ENCODE measurements around the gene C2CD2. TPM values are rescaled to one million over a fixed set of nuclear protein-coding genes. Genes with fewer than 3 reads are reported as not detected.

The C2CD2 gene
- total RNA-seq, 1 donor from 2014 or later = 34.3 TPM

GRCh38 chr21:41933313-41934079 is 20.3 kb downstream of the C2CD2 start:
- TF ChIP-seq CTCF (IDR thresholded peaks at IDR 0.05; ENCODE audit: unreplicated experiment) = no peak
- H3K4me3 Mint-ChIP-seq (ENCODE audit: unreplicated experiment) = no peak overlapping the region
- H3K4me1 Mint-ChIP-seq (ENCODE audit: unreplicated experiment) = peaks cover 5% of the 10 kb centered on the region
- H3K27ac Mint-ChIP-seq (ENCODE audit: unreplicated experiment) = no peak overlapping the region
- DNase-seq (ENCODE audit: low spot score) = no peak
- peaks cover 4% of the 10 kb centered on the region for H3K36me3 Mint-ChIP-seq (ENCODE audit: low read depth, unreplicated experiment)
- no peaks in the 10 kb centered on the region for H3K9me3 Mint-ChIP-seq (ENCODE audit: unreplicated experiment)
- H3K27me3 Mint-ChIP-seq (ENCODE audit: unreplicated experiment) = peaks cover 2% of the 10 kb centered on the region

DNA sequence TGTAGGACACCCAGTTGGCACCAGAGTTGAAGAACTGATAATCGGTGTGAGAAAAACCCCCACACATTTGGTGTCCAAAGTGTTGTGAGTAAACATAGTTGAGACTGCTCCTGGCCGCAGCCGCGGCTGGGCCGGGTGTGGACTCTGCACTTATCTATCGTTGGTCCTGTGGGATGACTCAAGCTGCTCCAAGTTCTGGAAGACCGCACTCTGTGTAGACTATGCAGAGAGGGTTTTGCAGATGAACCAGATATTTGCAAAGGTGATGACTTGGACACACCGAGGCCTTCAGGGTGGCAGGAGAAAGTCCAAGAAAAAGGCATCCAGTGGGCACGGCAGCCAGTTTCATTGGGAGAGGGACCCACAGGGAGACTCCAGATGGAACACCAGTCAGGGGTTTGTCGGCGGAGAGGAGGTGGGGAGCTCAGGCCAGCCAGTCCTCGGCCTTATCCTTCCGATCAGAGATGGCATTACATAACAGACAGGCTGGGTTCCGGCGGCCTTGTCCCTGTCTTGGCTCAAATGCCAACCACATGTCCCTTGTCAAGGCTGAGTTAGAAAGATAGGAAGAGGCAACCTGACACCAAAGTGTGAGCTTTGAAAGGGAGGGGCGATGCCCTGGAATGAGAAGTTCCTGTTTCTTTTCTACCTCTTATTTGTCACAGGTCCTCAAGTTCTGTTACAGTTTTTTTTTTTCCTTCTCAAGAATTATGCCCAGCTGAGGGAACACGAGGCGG is 21.1 kb downstream of the C2CD2 start:
- DNase-seq (ENCODE audit: low spot score) = no peak
- Mint-ChIP-seq H3K27ac (ENCODE audit: unreplicated experiment) (no peak overlapping the region), H3K4me1 (ENCODE audit: unreplicated experiment) (peaks cover 6% of the 10 kb centered on the region), H3K36me3 (ENCODE audit: low read depth, unreplicated experiment) (peaks cover 4% of the 10 kb centered on the region), H3K9me3 (ENCODE audit: unreplicated experiment) (no peaks in the 10 kb centered on the region), H3K27me3 (ENCODE audit: unreplicated experiment) (peaks cover 2% of the 10 kb centered on the region), H3K4me3 (ENCODE audit: unreplicated experiment) (no peak overlapping the region)
- no peak for TF ChIP-seq CTCF (IDR thresholded peaks at IDR 0.05; ENCODE audit: unreplicated experiment)

DNA sequence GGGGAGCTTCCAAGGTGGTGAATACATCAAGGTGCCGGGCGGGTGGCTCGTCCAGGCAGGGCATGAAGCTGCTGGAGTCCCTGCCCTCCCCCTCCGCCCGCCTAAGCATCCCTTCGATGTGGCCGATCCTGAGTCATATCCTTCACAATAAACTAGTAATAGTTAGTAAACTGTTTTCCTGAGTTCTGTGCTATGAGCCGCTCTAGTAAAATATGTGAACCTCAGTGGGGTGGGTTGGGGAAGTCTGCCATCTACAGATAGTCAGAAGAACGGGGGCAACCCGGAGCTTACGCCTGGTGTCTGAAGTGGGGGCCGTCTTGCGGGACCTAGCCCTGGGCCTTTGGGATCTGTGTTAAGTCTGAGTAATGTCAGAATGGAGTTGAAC is 21.6 kb downstream of the C2CD2 start:
- Mint-ChIP-seq H3K4me1 (ENCODE audit: unreplicated experiment) (peaks cover 6% of the 10 kb centered on the region), H3K36me3 (ENCODE audit: low read depth, unreplicated experiment) (peaks cover 4% of the 10 kb centered on the region), H3K4me3 (ENCODE audit: unreplicated experiment) (no peak overlapping the region), H3K9me3 (ENCODE audit: unreplicated experiment) (no peaks in the 10 kb centered on the region), H3K27ac (ENCODE audit: unreplicated experiment) (no peak overlapping the region), H3K27me3 (ENCODE audit: unreplicated experiment) (peaks cover 2% of the 10 kb centered on the region)
- TF ChIP-seq CTCF (IDR thresholded peaks at IDR 0.05; ENCODE audit: unreplicated experiment) = no peak
- no peak for DNase-seq (ENCODE audit: low spot score)

DNA sequence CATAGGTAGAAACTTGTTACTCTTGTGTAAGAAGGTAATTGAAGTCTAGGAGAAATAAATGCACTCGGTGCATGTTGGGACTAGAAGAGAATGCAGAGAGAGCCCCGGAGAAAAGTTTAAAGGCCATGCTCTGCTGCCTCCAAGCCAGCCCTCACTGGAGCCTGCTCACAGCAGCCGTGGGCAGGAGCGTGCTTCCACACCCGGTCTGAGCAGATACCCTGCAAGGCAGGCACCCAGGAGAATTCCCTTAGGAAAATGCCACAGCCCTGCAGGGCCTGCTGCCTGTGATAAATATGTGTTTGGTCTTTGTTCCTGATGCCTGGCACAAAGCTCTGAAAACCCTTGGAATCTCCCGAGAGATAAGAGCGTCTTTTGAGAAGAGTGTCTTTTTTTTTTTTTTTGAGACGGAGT is 22.8 kb downstream of the C2CD2 start:
- H3K27ac Mint-ChIP-seq (ENCODE audit: unreplicated experiment) = no peak overlapping the region

More for the DNA sequence above, 22.8 kb downstream of the C2CD2 start:
- Mint-ChIP-seq H3K9me3 (ENCODE audit: unreplicated experiment) (no peaks in the 10 kb centered on the region), H3K4me3 (ENCODE audit: unreplicated experiment) (no peak overlapping the region), H3K27me3 (ENCODE audit: unreplicated experiment) (peaks cover 2% of the 10 kb centered on the region), H3K36me3 (ENCODE audit: low read depth, unreplicated experiment) (peaks cover 4% of the 10 kb centered on the region), H3K4me1 (ENCODE audit: unreplicated experiment) (peaks cover 12% of the 10 kb centered on the region)
- no peak for DNase-seq (ENCODE audit: low spot score)
- no peak for TF ChIP-seq CTCF (IDR thresholded peaks at IDR 0.05; ENCODE audit: unreplicated experiment)

Measured in endothelial cell (in vitro differentiated cells).